Peyer's patch (tissue), 4 donors: ENCODE results near the gene EPC1. TPM values are rescaled to one million over a fixed set of nuclear protein-coding genes. Genes with fewer than 3 reads are reported as not detected.
A peak's percentile ranks its signal among the peaks of the same experiment; 100 is the strongest.

Experiments used
- DNase-seq, 3 donors: peaks; one replicate each; pipeline ENCODE4 v3.0.0-alpha.2; 2017 to 2019
- H3K27ac ChIP-seq, 4 donors: fragments of 200-600 bp; sonication (generic); one replicate each; pipeline ENCODE4 v1.5.1; 2016 to 2019
- H3K27me3 ChIP-seq, 2 donors: fragments of 200-600 bp; sonication (generic); one replicate each; pipeline ENCODE4 v1.5.1; 2019
- H3K36me3 ChIP-seq, 3 donors: fragments of 200-600 bp; sonication (generic); one replicate each; pipeline ENCODE4 v1.5.1; 2016 to 2019
- H3K4me1 ChIP-seq, 4 donors: fragments of 200-600 bp; sonication (generic); one replicate each; pipeline ENCODE4 v1.5.1; 2016 to 2019
- H3K4me3 ChIP-seq, 4 donors: fragments of 200-600 bp; sonication (generic); 1 replicate in 3 of 4; 2 replicates in 1 of 4; pipeline ENCODE4 v1.5.1; 2016 to 2019; ENCODE audit warnings: mild to moderate bottlenecking in 1 of 4
- H3K9me3 ChIP-seq, 4 donors: fragments of 200-600 bp; sonication (generic); one replicate each; pipeline ENCODE4 v1.5.1; 2016 to 2019; ENCODE audit warnings: mild to moderate bottlenecking in 1 of 4
- POLR2A ChIP-seq, 2 donors: fragments of 450-650 bp; IDR thresholded peaks; one replicate each; pipeline ENCODE4 v1.5.1; 2017; ENCODE audit warnings: antibody characterized with exemption in 2 of 2, mild to moderate bottlenecking in 2 of 2, moderate library complexity in 2 of 2
- total RNA-seq, 4 donors: library from RNA; depleted of rRNA; stranded (reverse); fragments of >200 nt; gene quantifications; one replicate each; pipeline ENCODE4 v1.1.0, GENCODE V29; 2016
- TF ChIP-seq, protein P1 (sequence below), 6 experiments: fragments of 450-650 bp in 4 of 6; fragments of 200-600 bp in 2 of 6; sonication (generic) in 1 of 6; IDR thresholded peaks; one replicate each; pipeline ENCODE4 v1.5.1; 2017 to 2019; ENCODE audit warnings: antibody characterized with exemption in 6 of 6, mild to moderate bottlenecking in 3 of 6, moderate library complexity in 1 of 6

Gene EPC1
- total RNA-seq, 4 donors from 2014 or later: 41.5 to 77.6 (median 49.0) TPM

DNA sequence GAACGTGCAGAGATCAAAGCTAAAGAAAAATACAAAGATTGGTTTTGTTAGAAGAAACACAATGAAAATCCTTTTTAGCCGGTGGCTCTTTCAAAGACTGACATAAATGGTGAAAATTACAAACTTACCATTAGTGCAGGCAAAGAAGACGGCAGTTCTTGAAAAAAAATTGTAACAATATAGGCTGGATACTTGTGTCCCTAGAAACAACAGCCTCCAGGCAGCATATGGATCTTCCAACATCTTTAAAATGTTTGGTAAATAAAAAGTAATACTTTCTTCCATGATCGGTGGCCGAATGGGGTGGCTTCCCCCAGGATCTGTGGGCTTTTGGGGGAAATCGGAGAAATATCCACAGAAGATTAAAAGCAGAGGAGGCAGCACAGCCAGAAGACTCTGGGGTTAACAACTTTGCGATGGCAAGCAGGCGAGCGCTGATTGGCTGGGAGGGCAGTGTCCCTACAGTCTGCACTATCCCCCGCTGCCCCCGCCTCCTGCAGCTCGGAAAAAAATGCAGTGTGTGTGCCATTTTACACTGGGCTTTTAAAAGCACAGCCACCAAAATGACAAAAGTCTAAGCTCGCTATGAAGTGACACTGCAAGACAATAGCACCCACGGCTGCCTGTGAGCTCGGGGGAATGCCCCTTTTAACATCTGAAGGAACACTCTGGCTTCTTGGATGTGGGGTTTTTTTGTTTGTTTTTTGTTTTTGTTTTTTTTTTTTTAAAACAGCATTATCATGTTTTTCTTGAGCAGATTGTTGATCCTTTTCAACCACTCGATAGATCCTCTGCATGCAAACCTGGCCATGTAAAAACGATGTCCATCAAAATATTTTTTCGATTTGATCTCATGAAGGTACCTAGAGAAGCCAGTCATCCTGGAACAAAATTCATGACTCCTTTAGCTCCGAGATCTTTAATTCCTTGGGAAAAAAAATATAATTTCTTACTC lies 31.7 kb upstream of the EPC1 start:
- Histone ChIP-seq H3K9me3 (no peaks in the 10 kb centered on the region), H3K27me3 (no peaks in the 10 kb centered on the region), H3K27ac (peak overlapping the region; percentile 74 to 93 (median 85)), H3K4me1 (peaks cover 0 to 22% (median 0%) of the 10 kb centered on the region in 4 donors), H3K36me3 (no peaks in the 10 kb centered on the region), H3K4me3 (peak overlapping the region; percentile 52 to 73 (median 62))
- DNase-seq: peak; percentile 93 to 98 (median 98)
- TF ChIP-seq POLR2A (IDR thresholded peaks at IDR 0.05): peak; percentile 25 to 60
- TF ChIP-seq, protein P1, sequence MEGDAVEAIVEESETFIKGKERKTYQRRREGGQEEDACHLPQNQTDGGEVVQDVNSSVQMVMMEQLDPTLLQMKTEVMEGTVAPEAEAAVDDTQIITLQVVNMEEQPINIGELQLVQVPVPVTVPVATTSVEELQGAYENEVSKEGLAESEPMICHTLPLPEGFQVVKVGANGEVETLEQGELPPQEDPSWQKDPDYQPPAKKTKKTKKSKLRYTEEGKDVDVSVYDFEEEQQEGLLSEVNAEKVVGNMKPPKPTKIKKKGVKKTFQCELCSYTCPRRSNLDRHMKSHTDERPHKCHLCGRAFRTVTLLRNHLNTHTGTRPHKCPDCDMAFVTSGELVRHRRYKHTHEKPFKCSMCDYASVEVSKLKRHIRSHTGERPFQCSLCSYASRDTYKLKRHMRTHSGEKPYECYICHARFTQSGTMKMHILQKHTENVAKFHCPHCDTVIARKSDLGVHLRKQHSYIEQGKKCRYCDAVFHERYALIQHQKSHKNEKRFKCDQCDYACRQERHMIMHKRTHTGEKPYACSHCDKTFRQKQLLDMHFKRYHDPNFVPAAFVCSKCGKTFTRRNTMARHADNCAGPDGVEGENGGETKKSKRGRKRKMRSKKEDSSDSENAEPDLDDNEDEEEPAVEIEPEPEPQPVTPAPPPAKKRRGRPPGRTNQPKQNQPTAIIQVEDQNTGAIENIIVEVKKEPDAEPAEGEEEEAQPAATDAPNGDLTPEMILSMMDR (IDR thresholded peaks at IDR 0.05): no peak

DNA sequence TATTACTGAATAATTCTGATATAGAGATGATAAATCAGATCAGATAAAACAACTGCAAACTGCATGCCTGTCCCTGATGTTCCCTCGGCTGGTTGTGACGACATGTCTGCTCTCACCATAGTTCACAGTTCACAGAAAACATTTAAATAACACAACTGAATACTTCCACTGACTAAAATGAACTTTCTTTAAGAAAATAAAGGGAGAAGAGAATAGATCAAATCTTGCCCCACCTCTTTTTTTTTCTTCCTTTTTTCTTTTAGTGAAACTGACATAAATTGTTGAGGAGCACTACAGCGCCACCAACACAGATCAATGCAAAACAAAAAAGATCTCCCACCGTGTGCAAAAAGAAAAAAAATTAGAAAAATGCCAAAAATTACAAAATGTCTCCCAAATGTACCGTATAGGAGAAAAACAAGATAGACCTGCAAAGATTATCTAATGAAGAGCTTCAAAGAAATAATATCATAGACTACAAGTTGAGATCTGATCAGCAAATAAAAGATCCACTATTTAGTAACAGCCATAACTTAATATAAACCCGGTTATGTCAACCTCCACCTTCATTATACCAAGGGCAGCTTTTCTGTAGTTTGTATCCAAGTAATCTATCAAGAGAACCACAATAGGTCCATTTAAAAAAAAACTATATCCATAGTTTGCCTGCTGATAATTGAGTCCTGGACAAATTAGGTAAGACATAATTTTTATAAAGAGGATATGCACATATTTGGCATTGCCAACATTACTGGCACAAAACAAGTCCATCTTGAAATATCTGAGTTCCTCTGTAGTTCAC lies 30.7 kb upstream of the EPC1 start:
- H3K27me3 ChIP-seq: no peaks in the 10 kb centered on the region
- H3K27ac ChIP-seq: peak overlapping the region; percentile 54 to 93 (median 85)
- TF ChIP-seq, protein P1 (IDR thresholded peaks at IDR 0.05): peak; percentile 11 to 41 (median 24)
- TF ChIP-seq POLR2A (IDR thresholded peaks at IDR 0.05): no peak
- H3K9me3 ChIP-seq: no peaks in the 10 kb centered on the region
- H3K4me1 ChIP-seq: peaks cover 0 to 26% (median 0%) of the 10 kb centered on the region in 4 donors
- DNase-seq: peak in 1 of 3 donors; percentile 47
- no peaks in the 10 kb centered on the region for H3K36me3 ChIP-seq
- H3K4me3 ChIP-seq: peak overlapping the region; percentile 52 to 73 (median 62)

DNA sequence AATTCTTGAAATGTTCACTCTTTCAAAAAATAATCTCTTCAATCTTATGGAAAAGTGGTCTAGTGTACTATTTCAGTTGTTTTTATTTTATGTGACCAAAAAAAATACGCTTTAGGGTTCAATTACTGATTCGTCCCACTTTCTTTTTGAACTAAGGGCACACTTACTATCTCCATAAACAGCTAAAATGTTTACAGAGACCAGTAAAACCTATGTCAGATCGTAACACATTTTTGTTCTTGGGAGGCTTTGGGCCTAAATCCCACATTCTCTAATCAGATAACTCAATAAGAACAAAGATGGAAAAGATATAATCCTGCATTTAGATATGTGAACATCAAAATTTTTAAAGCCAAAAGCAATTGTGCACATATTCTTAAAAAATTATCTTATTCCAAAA lies 29.8 kb upstream of the EPC1 start:
- Histone ChIP-seq H3K27me3 (no peaks in the 10 kb centered on the region), H3K4me3 (peak overlapping the region; percentile 52 to 73 (median 62)), H3K36me3 (no peaks in the 10 kb centered on the region), H3K27ac (peak overlapping the region in 1 of 4 donors; percentile 88), H3K4me1 (peaks cover 0 to 29% (median 0%) of the 10 kb centered on the region in 4 donors), H3K9me3 (no peaks in the 10 kb centered on the region)
- no peak for TF ChIP-seq POLR2A (IDR thresholded peaks at IDR 0.05)
- TF ChIP-seq, protein P1 (IDR thresholded peaks at IDR 0.05): no peak
- DNase-seq: no peak

DNA sequence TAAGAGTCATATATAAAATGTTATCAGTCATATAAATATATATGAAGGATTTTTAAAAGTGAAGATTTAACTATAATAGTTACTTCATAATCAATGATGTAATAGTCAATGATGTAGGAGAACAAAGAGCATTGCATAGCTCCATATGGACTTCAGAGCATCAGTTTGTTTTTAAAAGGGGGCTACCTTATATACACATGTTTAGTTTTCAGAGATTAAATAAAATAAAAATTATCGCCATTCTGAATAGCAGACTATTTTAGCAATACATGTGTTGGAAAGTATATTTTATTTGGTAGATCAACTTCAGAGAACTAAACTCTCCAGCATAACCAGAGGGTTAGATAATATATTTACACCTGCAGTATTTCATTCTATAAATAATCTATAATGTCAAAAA lies 29.1 kb upstream of the EPC1 start:
- H3K27ac ChIP-seq: no peak overlapping the region
- H3K9me3 ChIP-seq: no peaks in the 10 kb centered on the region
- H3K4me3 ChIP-seq: peak overlapping the region in 2 of 4 donors; percentile 55 to 73
- DNase-seq: no peak
- no peaks in the 10 kb centered on the region for H3K27me3 ChIP-seq
- peaks cover 0 to 29% (median 0%) of the 10 kb centered on the region in 4 donors for H3K4me1 ChIP-seq
- TF ChIP-seq, protein P1 (IDR thresholded peaks at IDR 0.05): no peak
- no peak for TF ChIP-seq POLR2A (IDR thresholded peaks at IDR 0.05)
- no peaks in the 10 kb centered on the region for H3K36me3 ChIP-seq

DNA sequence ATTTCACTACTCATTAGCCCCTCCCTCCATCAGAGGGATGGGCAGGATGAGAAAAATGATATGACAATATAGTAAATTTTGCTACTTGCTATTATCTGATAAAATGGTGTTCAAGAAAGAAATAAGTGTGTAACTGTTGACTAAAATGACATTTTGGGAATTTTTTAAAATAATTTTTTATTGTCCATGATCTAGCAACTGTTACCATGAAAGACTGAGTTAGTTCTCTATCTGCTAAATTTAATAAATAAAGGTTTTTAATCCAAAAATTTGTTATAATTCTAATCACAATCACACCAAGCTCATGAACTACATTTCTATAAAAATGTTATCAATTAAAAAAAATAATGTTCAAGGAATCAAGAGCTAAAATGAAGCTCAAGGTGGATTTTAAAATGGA lies 28.7 kb upstream of the EPC1 start:
- peak overlapping the region in 1 of 4 donors; percentile 73 for H3K4me3 ChIP-seq
- no peak for DNase-seq
- H3K27ac ChIP-seq: no peak overlapping the region

More for the DNA sequence above, 28.7 kb upstream of the EPC1 start:
- Histone ChIP-seq H3K4me1 (peaks cover 0 to 29% (median 0%) of the 10 kb centered on the region in 4 donors), H3K9me3 (no peaks in the 10 kb centered on the region), H3K27me3 (no peaks in the 10 kb centered on the region), H3K36me3 (no peaks in the 10 kb centered on the region)
- no peak for TF ChIP-seq POLR2A (IDR thresholded peaks at IDR 0.05)
- TF ChIP-seq, protein P1 (IDR thresholded peaks at IDR 0.05): no peak
